Body of pancreas (tissue), 4 donors: Measurements from ENCODE around the gene COL4A2. TPM values are rescaled to one million over a fixed set of nuclear protein-coding genes. Genes with fewer than 3 reads are reported as not detected.

Experiments
- ATAC-seq: fragments of 150-250 bp; one replicate; pipeline ENCODE4 v1.9.1; 2016
- DNase-seq, 4 donors: peaks; one replicate each; pipeline ENCODE4 v3.0.0-alpha.2; 2019
- H3K27ac ChIP-seq, 4 donors: fragments of 200-600 bp; sonication (generic); 1 replicate in 3 of 4; 2 replicates in 1 of 4; pipeline versions ENCODE4 v1.5.1 to v1.6.1; 2016 to 2019; ENCODE audit warnings: mild to moderate bottlenecking in 1 of 4, mixed read lengths in 1 of 4, moderate library complexity in 1 of 4
- H3K27me3 ChIP-seq, 2 donors: fragments of 200-600 bp; sonication (generic); one replicate each; pipeline ENCODE4 v1.6.0; 2016; ENCODE audit warnings: mild to moderate bottlenecking in 1 of 2
- H3K36me3 ChIP-seq, 2 donors: fragments of 200-600 bp; sonication (generic); replicated peaks in 1 of 2; 2 replicates each; pipeline ENCODE4 v1.5.1; 2016; ENCODE audit warnings: low read depth in 2 of 2; ENCODE audit not compliant: insufficient read depth in 1 of 2
- H3K4me1 ChIP-seq: fragments of 200-600 bp; sonication (generic); one replicate; pipeline ENCODE4 v1.6.0; 2016
- H3K4me3 ChIP-seq, 2 donors: fragments of 200-600 bp; sonication (generic); 1 replicate in 1 of 2; 2 replicates in 1 of 2; pipeline ENCODE4 v1.5.1; 2016 to 2019
- H3K9me3 ChIP-seq, 3 donors: fragments of 200-600 bp; sonication (generic); 1 replicate in 2 of 3; 2 replicates in 1 of 3; pipeline ENCODE4 v1.5.1; 2016
- POLR2A ChIP-seq, 3 donors: fragments of 450-650 bp; IDR thresholded peaks; one replicate each; pipeline ENCODE4 v1.6.1; 2016; ENCODE audit warnings: antibody characterized with exemption in 3 of 3, mild to moderate bottlenecking in 2 of 3
- WGBS, 2 donors: methylation state at CpG; one replicate each; pipeline ENCODE4 v1.1.5; 2017; 5-methylcytosine and 5-hydroxymethylcytosine counted together
- intact Hi-C: fragments of 100-400 bp; cut with DNase I; formaldehyde crosslinking; loops from one replicate; pipeline ENCODE4 v1.15.1; 2023
- total RNA-seq, 2 donors: library from RNA; depleted of rRNA; stranded (reverse); fragments of >200 nt; gene quantifications; one replicate each; pipeline ENCODE4 v1.1.0, GENCODE V29; 2016
- TF ChIP-seq, protein P1 (sequence below), 7 experiments: fragments of 450-650 bp in 4 of 7; fragments of 200-600 bp in 3 of 7; sonication (generic) in 3 of 7; IDR thresholded peaks; one replicate each; pipeline ENCODE4 v1.5.1; 2016 to 2019; ENCODE audit warnings: antibody characterized with exemption in 7 of 7

Gene COL4A2
- total RNA-seq, 2 donors from 2014 or later, result 69.3 to 230 TPM

- no peaks in the 10 kb centered on the region for H3K9me3 ChIP-seq
- H3K4me3 ChIP-seq, result no peak overlapping the region
- no peak for TF ChIP-seq POLR2A (IDR thresholded peaks at IDR 0.05)
- TF ChIP-seq, protein P1, sequence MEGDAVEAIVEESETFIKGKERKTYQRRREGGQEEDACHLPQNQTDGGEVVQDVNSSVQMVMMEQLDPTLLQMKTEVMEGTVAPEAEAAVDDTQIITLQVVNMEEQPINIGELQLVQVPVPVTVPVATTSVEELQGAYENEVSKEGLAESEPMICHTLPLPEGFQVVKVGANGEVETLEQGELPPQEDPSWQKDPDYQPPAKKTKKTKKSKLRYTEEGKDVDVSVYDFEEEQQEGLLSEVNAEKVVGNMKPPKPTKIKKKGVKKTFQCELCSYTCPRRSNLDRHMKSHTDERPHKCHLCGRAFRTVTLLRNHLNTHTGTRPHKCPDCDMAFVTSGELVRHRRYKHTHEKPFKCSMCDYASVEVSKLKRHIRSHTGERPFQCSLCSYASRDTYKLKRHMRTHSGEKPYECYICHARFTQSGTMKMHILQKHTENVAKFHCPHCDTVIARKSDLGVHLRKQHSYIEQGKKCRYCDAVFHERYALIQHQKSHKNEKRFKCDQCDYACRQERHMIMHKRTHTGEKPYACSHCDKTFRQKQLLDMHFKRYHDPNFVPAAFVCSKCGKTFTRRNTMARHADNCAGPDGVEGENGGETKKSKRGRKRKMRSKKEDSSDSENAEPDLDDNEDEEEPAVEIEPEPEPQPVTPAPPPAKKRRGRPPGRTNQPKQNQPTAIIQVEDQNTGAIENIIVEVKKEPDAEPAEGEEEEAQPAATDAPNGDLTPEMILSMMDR (IDR thresholded peaks at IDR 0.05), result no peak
- no peak for ATAC-seq
- DNase-seq, result no peak
- intact Hi-C loops, result no loop called here
- no peaks in the 10 kb centered on the region for H3K36me3 ChIP-seq
- H3K4me1 ChIP-seq, result peaks cover 24% of the 10 kb centered on the region
- no peaks in the 10 kb centered on the region for H3K27me3 ChIP-seq
- 79 to 92% methylated on average over 4 of the region's 4 CpGs for WGBS, 2 donors
- H3K27ac ChIP-seq, result no peak overlapping the region
These were observed 38.6 kb downstream of the COL4A2 start for GRCh38 chr13:110345701-110346100.

DNA sequence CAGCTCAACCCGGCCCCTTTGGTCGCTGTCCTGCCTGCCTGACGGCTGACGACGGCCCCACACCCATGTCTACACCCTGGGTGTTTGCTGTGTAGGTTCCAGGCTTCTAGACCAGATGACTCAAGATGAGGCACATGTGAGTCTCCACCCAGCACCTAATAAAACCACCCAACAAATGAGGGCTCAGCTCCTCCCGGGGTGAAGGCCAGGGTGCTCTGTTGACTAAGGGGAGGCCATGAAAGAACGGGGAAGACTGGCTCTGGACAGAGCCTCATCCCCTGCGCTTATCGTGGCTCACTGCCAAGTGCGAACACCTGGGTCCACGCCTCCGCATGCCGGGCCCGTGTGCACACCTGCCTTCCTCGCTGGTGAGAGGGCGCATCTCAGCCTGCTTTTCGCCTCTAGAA, 39.6 kb downstream of the COL4A2 start:
- no peak for ATAC-seq
- no peak for TF ChIP-seq POLR2A (IDR thresholded peaks at IDR 0.05)
- TF ChIP-seq, protein P1 (IDR thresholded peaks at IDR 0.05), result no peak
- Histone ChIP-seq H3K4me1 (peaks cover 16% of the 10 kb centered on the region), H3K36me3 (no peaks in the 10 kb centered on the region), H3K9me3 (no peaks in the 10 kb centered on the region), H3K27ac (no peak overlapping the region), H3K27me3 (no peaks in the 10 kb centered on the region), H3K4me3 (no peak overlapping the region)
- 78 to 88% methylated on average over 12 to 17 of the region's 17 CpGs for WGBS, 2 donors
- no peak for DNase-seq
- intact Hi-C loops, result no loop called here

DNA sequence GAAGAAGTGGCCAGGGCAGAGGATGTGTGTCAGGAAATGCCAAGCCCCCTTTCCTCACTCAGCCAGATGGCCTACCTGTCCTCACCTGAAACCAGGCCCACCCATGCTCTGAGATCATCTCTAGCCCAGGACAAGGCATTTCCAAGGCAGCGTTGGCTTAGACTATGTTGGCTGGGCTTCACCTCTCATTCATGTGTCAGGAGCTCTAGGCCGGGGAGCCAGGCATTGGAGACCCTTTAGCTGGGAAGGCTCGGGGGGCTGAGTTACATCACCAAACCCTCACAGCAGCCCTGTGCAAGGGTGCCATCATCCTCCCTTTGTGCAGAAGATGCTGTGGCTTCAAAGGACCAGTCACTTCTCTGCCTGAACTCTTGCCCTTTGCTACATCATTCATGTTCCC, 40.0 kb downstream of the COL4A2 start:
- H3K4me3 ChIP-seq, result no peak overlapping the region
- H3K9me3 ChIP-seq, result no peaks in the 10 kb centered on the region
- H3K4me1 ChIP-seq, result peaks cover 12% of the 10 kb centered on the region
- intact Hi-C loops, result no loop called here
- WGBS, 2 donors, result 76 to 93% methylated on average over 3 of the region's 3 CpGs
- H3K36me3 ChIP-seq, result no peaks in the 10 kb centered on the region
- peak overlapping the region in 1 of 4 donors; percentile 44 for H3K27ac ChIP-seq
- TF ChIP-seq, protein P1 (IDR thresholded peaks at IDR 0.05), result no peak
- no peak for TF ChIP-seq POLR2A (IDR thresholded peaks at IDR 0.05)
- no peak for ATAC-seq
- DNase-seq, result no peak
- no peaks in the 10 kb centered on the region for H3K27me3 ChIP-seq

DNA sequence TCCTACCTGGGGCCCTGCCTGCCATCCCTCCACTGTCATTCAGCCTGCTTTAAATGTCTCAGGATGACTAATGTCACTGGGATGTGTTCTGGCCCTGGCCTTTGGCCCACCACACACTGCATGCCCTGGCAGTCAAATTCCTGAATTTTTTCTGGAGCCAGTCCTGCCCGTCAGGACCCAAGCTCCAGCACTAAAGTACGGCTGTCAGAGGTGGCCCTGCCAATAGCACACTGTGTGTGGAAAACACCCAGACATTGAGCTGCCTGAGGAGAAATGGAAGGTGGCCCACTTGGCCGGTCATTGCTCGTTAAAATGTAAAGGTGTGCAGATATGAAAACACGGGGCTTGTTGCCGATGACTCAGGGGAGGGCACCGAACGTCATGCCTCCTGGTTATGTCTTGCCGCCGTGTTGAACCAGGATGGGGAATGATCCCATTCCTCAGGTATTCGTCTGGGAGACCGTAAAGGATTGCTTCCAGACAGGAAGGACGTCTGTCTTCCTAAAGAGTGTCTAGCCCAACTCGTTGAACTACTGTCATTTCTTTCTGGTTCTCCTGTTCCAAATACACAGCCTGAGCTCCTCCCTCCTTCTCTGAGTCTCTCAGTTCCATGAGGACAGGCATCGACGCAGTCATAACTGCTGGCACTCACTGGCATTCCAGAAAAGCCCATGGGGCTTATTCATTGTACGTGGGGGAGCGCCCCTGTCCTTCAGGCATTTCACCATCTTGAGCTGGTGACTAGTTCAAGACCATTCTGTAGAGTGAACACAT, 40.6 kb downstream of the COL4A2 start:
- H3K27ac ChIP-seq, result peak overlapping the region in 3 of 4 donors; percentile 0 to 44 (median 22)
- intact Hi-C loops, result no loop called here
- TF ChIP-seq, protein P1 (IDR thresholded peaks at IDR 0.05), result no peak
- no peak for TF ChIP-seq POLR2A (IDR thresholded peaks at IDR 0.05)
- H3K4me3 ChIP-seq, result no peak overlapping the region
- ATAC-seq (peak; percentile 64), DNase-seq (no peak)
- no peaks in the 10 kb centered on the region for H3K36me3 ChIP-seq
- H3K9me3 ChIP-seq, result no peaks in the 10 kb centered on the region
- H3K4me1 ChIP-seq, result peaks cover 6% of the 10 kb centered on the region
- no peaks in the 10 kb centered on the region for H3K27me3 ChIP-seq
- WGBS, 2 donors, result 60 to 65% methylated on average over 17 to 18 of the region's 18 CpGs
